Renal cortical epithelial cell (primary cell): ENCODE results near the gene ARHGEF28. TPM values are rescaled to one million over a fixed set of nuclear protein-coding genes. Genes with fewer than 3 reads are reported as not detected.

Source experiments
- DNase-seq: peaks from one replicate; pipeline ENCODE4 v3.0.0-alpha.2; 2011; ENCODE audit warnings: low read depth
- total RNA-seq: library from RNA; depleted of rRNA; stranded (reverse); fragments of >200 nt; gene quantifications from 2 replicates; pipeline ENCODE4 v1.2.3, GENCODE V29; 2014

Gene ARHGEF28
- total RNA-seq, 1 donor from 2014 or later, result 112 TPM

- DNase-seq, result no peak
These were observed 150.4 kb downstream of the ARHGEF28 start for GRCh38 chr5:73776405-73776804.

GRCh38 chr5:73777192-73777591, 151.2 kb downstream of the ARHGEF28 start:
- peak; percentile 49 for DNase-seq

GRCh38 chr5:73780302-73781080, 154.5 kb downstream of the ARHGEF28 start:
- DNase-seq, result no peak

DNA sequence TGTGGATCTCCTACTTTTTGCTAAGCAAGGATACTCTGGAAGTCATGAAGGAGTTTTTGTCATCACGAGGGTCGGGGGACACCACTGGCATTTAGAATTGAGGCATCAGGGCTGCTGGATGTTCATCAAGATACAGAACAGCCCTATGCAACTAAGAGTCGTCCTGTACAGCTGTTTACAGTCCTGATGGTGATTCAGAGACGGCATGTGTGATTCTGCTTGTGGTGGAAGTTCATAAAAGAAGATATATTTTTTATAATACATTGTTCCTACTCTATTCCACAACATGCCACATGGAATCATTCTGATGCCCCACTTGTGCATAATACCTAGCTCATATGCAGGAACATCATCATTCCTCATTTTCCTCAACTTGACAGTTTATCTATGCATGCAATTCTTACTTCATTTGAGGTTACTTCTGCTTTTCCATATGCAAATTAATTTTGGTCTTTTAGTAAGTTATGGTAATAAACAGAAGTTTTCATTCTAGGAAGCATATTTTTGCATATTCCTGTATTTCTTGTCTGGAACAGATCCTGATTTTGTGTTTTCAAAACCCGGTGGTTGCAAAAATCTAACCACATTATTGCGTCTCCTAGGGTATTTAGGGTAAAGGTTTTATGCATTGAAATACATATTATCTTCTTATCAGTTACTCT, 155.2 kb downstream of the ARHGEF28 start:
- DNase-seq, result no peak

DNA sequence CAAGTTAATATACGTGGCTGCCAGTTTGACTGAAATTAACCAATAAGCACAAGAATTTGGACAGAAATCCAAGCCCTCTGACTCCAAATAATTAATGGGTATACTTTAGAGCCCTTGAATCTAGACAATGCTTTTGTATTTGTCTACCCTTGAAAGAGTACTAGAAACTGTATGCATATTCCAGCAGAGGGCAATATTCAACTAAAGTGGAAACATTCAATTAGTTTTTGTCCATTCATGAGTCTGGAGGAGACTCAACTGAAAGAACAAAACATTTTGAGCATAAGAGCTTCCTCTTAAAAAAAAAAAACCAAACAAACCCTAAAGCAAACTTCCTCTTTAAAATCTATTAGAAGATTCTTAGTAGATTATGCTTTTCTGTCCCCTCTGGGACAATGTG, 157.8 kb downstream of the ARHGEF28 start:
- DNase-seq, result peak; percentile 73

DNA sequence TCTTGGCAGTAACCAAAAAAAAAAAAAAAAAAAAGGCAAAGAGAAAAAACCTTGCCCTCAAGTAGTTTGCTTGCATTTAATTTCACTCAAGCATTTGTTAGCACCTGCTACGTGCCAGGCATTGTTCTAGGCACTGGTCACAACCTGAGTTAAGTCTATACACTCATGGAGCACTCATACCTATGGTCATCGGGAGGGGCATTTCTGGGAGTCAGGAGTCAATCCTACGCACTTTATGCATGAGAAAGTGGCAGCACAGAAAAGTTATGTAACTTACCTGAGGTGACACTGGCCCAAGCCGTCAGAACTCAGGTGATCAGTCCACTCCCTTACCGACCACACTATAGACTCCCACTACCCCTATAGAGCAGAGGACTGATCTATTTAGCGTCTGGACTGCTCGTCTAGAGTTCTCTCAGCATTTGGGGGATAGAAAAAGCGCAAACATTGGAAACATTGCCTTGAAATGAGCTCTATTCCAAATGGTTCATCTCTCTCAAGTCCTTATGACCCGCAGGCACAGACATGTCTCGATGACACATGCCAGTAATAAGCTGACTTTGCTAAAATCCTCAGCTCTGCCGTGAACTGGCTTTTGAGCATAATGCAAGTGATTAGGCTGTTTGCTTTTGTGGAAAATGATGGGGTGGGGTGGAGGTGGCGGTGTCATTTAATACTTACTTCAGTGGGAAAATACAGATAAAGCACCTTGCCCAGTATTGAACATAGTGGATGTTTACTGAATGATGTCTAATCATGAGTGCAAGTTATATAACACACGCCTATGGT, 160.2 kb downstream of the ARHGEF28 start:
- DNase-seq, result no peak

- DNase-seq, result no peak
These were observed 163.9 kb downstream of the ARHGEF28 start for GRCh38 chr5:73789851-73790281.

GRCh38 chr5:73791389-73791788, 165.4 kb downstream of the ARHGEF28 start:
- DNase-seq, result no peak

DNA sequence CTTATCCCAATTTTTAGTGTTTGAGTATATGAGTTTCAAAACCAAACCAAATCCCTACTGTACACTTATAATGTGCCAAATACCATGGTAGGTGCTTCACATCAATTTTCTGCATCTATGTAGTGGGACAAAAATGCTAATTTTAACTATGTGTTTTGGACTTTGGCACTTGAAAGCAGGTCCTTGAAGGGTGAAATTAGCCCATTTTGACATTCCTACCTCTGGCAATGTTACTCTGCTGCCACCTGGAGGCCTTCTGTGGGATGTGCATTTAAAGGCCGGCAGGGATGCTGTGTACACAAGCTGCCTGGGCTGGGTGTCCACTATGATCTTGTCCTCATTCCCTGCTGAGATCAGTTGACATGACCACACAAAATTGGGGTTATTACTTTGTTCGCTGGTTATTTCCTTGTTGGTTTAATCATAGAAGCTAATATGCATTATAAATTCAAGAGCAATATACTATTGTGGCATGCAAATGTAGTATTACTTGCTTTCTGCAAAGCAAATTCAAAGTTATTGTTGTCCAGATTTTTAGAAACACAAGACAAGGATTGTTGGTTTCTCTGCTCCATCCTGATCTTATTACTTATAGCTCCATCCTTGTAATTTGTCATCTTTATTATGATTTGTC, 166.8 kb downstream of the ARHGEF28 start:
- peak; percentile 72 for DNase-seq

GRCh38 chr5:73793911-73794310, 167.9 kb downstream of the ARHGEF28 start:
- peak; percentile 38 for DNase-seq

DNA sequence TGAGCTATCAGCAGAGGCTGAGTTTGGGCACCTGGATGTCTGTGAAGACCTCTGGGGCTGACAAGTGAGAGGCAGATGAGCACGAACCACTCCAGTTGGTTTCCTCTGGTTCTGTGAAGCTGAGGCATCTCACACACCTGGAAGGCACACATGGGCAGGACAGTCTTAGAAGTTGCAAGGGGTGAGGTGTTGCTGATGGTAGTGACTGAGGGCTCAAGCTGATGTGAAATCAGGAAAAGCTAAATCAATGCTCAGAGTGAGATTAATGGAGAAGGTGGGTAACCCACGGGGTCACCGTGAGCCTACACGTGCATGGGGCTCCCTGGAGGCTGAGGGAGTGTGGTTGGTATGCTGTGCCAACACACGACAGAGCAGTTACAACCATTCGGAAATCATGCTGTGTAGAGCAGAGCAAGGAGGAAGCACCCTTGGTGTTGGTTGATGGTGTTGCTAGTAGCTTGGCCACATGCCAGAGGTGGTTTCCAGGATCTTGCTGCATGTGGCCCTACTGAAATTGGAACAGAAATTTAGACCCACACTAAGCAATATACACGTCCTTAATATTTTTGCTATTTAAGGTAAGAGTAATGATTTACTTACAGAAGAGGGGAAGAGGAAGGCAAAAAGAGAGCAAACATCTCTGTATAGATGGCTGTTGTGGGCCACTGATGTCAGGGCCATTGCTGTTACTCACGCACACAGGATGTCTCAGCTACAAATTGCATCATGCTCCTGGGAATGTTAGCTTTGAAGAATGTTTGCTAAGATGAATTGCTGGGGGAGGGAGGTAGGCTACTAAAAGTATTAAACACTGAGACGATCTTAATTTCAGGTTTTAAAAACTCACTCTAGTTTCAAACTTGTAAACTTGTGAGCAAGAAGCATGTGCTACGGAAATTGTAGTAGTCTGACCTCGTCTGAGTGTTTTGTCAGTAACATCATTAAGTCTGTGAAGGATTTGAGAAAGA, 170.5 kb downstream of the ARHGEF28 start:
- DNase-seq, result peak; percentile 98

DNA sequence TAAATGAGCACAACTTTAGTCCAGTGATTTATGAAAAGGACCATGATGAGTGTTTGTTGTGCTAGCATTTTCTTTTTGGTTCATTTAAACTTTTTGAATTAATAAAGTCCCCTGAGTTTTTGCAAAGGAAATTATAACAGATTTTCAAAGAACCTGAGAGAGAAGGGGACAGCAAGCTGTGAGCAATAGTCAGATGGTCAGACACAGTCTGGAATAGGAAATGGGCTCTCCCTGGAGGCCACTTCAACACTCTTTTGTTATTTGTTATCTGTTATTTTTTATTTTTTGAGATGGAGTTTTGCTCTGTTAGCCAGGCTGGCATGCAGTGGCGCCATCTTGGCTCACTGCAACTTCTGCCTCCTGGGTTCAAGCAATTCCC, 171.1 kb downstream of the ARHGEF28 start:
- DNase-seq, result peak; percentile 43

GRCh38 chr5:73799401-73799972, 173.5 kb downstream of the ARHGEF28 start:
- DNase-seq, result no peak

GRCh38 chr5:73801686-73802085, 175.7 kb downstream of the ARHGEF28 start:
- DNase-seq, result no peak

- no peak for DNase-seq
These were observed 179.5 kb downstream of the ARHGEF28 start for GRCh38 chr5:73805449-73805848.

GRCh38 chr5:73808911-73809310, 182.9 kb downstream of the ARHGEF28 start:
- peak; percentile 78 for DNase-seq

DNA sequence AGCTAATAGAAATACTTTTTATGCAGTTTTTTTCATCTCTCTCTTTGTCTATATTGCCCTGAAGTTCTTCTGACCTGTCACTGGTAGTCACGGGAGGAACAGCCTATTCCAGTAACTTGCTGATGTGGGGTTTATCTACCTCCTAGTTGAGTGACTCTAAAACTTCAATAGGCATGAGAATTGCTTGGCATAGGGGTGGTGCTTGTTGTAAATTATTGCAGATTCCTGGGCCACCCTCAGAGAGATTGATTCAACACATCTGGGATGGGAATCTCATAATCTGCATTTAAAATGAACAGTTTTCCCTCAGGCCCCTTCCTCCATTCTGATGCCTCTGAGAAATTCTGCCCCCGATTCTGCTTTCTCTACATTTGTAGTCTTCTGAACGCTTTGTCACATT, 184.4 kb downstream of the ARHGEF28 start:
- no peak for DNase-seq

DNA sequence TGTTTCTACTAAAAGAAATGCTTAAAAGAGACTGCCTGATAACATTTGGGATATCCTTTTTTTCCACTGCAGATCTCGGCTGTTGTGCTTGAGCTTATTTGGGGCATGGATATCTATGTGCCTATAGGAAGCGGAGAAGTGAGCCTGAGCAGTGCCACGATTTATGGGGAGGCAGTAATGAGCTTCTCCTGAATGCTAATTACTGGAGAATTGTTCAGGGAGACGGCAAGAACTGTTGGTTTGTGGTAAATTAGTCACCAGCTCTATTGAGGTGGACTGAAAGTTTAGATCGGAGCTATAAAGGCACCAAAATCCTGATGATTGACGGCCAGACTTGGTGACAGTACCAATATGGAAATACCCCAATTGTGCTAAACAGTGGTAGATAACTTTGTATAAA, 186.5 kb downstream of the ARHGEF28 start:
- DNase-seq, result peak; percentile 92

- peak; percentile 100 for DNase-seq
These were observed 187.1 kb downstream of the ARHGEF28 start for GRCh38 chr5:73812962-73813588.

GRCh38 chr5:73814233-73814846, 188.3 kb downstream of the ARHGEF28 start:
- DNase-seq, result peak; percentile 55
